HG03354 (cell line): Measurements from ENCODE around the gene NPY1R.

Experiments
- ATAC-seq: cut with Tn5 transposase; IDR thresholded peaks from one replicate; pipeline ENCODE4 v1.9.1; 2021; ENCODE audit warnings: mild to moderate bottlenecking; ENCODE audit not compliant: unreplicated experiment, poor library complexity, severe bottlenecking

The NPY1R gene

GRCh38 chr4:163280703-163281519 lies 51.5 kb downstream of the NPY1R start:
- no peak for ATAC-seq

DNA sequence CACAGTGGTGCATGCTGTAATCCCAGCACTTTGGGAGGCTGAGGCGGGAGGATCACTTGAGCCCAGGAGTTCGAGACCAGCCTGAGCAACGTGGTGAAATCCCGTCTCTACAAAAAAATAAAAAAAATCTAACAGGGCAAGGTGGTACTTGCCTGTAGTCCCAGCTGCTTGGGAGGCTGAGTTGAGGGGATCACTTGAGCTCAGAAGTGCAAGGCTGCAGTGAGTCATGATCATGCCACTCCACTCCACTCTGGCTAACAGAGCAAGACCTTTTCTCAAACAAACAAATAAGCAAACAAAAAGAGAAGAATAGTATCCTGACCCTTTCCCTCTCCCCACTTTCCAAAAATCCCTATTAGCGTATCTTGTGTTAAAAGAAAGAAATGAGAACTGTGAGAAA lies 52.7 kb downstream of the NPY1R start:
- ATAC-seq = no peak

DNA sequence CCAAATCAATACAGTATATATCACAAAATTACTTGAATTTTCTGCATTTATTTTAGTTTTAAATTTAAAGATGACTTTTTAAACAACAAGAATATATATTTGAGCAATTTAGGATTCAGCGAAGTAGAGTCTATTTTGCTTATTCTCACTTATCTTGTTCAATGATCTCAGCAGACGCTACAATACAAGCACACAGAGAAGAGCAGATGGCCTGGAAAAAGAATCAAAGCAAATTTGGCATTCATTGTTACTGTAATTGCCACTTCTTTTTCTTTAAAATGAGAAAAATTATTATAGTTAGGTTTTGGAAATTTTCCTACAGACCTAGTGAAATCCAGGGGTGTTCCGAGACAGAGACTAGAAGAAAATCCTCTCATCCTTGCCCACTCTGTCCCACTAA lies 57.5 kb downstream of the NPY1R start:
- no peak for ATAC-seq
